Embryonic facial prominence (tissue), 1 donor: ENCODE data around the gene DCC.

Experiments
- DNase-seq: peaks from one replicate; pipeline ENCODE4 v3.0.0-alpha.2; 2016; ENCODE audit errors: extremely low spot score

Gene DCC

GRCh38 chr18:52700816-52701215 is 360.8 kb downstream of the DCC start:
- no peak for DNase-seq

- DNase-seq: no peak
Observed at GRCh38 chr18:52701219-52701935, 361.4 kb downstream of the DCC start.

GRCh38 chr18:52715421-52715820 is 375.4 kb downstream of the DCC start:
- DNase-seq: no peak

- no peak for DNase-seq
Observed at GRCh38 chr18:52715991-52716390, 376.0 kb downstream of the DCC start.

- no peak for DNase-seq
Observed at GRCh38 chr18:52716973-52717372, 377.0 kb downstream of the DCC start.

GRCh38 chr18:52722904-52723303 is 382.9 kb downstream of the DCC start:
- no peak for DNase-seq

- DNase-seq: no peak
Observed at GRCh38 chr18:52723550-52723970, 383.6 kb downstream of the DCC start.

GRCh38 chr18:52730972-52731619 is 391.1 kb downstream of the DCC start:
- DNase-seq: no peak

GRCh38 chr18:52738946-52739345 is 398.9 kb downstream of the DCC start:
- DNase-seq: no peak

- no peak for DNase-seq
Observed at GRCh38 chr18:52746986-52747385, 407.0 kb downstream of the DCC start.

GRCh38 chr18:52747869-52748268 is 407.9 kb downstream of the DCC start:
- no peak for DNase-seq

- no peak for DNase-seq
Observed at GRCh38 chr18:52748343-52748742, 408.3 kb downstream of the DCC start.

- no peak for DNase-seq
Observed at GRCh38 chr18:52749542-52749941, 409.5 kb downstream of the DCC start.

- DNase-seq: no peak
Observed at GRCh38 chr18:52750995-52751394, 411.0 kb downstream of the DCC start.

- DNase-seq: no peak
Observed at GRCh38 chr18:52764316-52764715, 424.3 kb downstream of the DCC start.

- DNase-seq: no peak
Observed at GRCh38 chr18:52766002-52766545, 426.1 kb downstream of the DCC start.

GRCh38 chr18:52781113-52781512 is 441.1 kb downstream of the DCC start:
- no peak for DNase-seq

- DNase-seq: no peak
Observed at GRCh38 chr18:52791321-52791720, 451.3 kb downstream of the DCC start.

- no peak for DNase-seq
Observed at GRCh38 chr18:52812834-52813233, 472.8 kb downstream of the DCC start.

GRCh38 chr18:52813635-52814416 is 473.8 kb downstream of the DCC start:
- DNase-seq: no peak

GRCh38 chr18:52815651-52816050 is 475.7 kb downstream of the DCC start:
- no peak for DNase-seq

- no peak for DNase-seq
Observed at GRCh38 chr18:52816121-52816520, 476.1 kb downstream of the DCC start.
